Measurements from ENCODE around the gene MAPK11.

MAPK11 gene

DNA sequence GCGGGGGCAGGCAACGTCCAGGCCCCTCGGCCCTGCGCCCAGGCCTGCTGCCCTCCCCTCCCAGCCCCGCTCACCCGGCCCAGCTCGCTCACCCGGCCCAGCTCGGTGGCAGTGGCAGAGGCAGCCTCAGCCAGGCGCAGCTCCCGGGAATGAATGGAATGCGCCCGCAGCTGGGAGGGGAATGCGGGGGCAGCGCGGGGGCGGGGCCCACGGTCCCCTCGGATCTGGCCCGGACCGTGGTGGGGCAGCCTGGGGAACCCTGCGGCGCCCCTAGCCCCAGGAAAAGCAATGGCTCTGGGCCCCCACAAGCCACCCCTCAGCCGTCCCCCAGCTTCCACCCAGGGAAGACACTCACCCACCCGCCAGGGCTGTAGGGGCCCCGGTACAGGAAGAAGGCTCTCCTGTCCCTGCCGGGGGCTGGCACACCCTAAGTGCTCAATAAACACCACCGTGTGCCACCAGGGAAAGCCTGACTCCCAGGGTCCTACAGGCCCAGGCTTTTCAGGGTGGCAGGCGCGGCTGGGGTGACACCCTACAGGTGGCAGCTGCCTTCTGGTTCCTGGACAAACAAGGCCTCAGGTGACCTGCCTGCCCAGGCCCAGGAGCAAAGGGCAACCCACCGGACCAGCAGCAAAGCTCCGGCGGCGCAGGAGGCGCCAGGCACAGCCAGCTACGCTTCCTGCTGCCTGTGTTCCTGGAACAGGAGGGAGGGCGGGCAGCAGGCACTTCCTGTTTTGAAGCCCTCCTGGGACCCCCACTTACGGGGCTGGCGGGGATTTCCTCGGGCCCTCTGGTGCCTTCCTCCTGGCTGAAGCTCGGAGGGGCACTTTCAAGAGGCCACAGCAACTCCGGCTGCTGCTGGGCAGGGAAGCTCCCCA is 23.5 kb upstream of the MAPK11 start:
- no peak for DNase-seq (ENCODE audit: low read depth)

GRCh38 chr22:50292643-50293440 is 22.7 kb upstream of the MAPK11 start:
- DNase-seq (ENCODE audit: low read depth), result no peak

GRCh38 chr22:50289942-50290630 is 19.9 kb upstream of the MAPK11 start:
- DNase-seq (ENCODE audit: low read depth), result no peak

GRCh38 chr22:50289151-50289941 is 19.2 kb upstream of the MAPK11 start:
- no peak for DNase-seq (ENCODE audit: low read depth)

DNA sequence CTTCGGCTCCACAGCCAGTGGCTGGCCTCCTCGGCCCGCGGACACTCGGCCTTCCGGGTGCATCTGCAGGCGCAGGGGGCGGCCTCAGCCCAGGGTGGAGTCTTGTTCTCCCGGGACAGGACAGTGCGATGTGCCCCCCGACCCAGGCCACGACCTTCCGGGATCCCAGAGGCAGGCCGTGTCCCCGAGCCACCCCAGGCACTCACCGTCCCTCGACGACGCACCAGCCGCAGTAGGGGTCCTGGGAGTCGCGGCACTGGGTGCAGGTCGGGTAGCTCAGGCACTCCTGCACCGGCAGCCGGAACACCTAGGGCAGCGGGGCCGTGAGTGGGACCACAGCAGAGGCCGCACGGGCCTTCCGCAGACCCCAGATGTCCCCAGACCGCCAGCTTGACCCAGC is 17.6 kb upstream of the MAPK11 start:
- no peak for DNase-seq (ENCODE audit: low read depth)

GRCh38 chr22:50286701-50287318 is 16.6 kb upstream of the MAPK11 start:
- no peak for DNase-seq (ENCODE audit: low read depth)

- DNase-seq (ENCODE audit: low read depth), result no peak
Measured at GRCh38 chr22:50286275-50286674, 16.1 kb upstream of the MAPK11 start.

DNA sequence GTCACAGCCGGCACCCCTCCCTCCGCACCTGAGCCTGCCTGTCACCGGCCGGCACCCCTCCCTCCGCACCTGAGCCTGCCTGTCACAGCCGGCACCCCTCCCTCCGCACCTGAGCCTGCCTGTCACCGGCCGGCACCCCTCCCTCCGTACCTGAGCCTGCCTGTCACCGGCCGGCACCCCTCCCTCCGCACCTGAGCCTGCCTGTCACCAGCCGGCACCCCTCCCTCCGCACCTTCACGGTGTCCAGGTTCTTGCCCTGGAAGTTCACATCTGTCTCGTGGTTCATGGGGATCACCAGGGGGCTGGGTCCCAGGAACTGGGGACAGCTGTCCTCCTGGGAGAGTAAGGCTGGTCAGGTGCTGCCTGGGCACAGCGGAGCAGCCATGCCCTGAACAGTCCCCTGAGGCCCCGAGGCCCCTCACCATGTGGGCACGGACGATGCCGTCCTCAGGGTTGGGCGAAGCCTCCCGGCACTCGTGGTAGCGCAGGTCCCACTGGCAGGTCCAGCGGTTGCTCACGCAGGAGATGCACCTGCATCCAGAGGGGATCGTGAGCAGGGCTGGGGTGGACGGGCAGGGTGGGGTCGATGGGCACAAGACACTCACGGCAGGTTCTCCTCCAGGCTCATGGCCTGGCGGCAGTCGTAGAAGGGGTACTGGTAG is 15.5 kb upstream of the MAPK11 start:
- DNase-seq (ENCODE audit: low read depth), result no peak

DNA sequence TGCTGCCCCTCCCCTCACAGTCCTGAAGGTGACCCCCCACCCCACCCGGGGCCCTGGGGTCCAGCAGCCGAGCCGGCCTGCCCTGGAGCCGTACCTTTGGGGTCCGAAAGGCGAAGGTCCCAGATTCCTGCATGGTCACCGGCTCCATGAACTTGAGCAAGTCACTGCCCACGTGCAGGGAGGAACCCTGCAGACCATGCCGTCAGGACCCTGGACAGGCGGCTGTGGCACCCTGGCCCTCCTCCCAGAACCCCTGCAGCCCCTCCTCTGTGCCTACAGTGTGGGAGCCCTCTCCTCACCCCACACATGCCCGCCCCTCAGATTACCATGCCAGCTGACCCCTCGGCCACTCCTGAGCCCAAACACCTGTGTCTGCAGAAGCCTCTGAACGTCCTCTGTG is 14.3 kb upstream of the MAPK11 start:
- DNase-seq (ENCODE audit: low read depth), result no peak

GRCh38 chr22:50283821-50284220 is 13.6 kb upstream of the MAPK11 start:
- DNase-seq (ENCODE audit: low read depth), result no peak

DNA sequence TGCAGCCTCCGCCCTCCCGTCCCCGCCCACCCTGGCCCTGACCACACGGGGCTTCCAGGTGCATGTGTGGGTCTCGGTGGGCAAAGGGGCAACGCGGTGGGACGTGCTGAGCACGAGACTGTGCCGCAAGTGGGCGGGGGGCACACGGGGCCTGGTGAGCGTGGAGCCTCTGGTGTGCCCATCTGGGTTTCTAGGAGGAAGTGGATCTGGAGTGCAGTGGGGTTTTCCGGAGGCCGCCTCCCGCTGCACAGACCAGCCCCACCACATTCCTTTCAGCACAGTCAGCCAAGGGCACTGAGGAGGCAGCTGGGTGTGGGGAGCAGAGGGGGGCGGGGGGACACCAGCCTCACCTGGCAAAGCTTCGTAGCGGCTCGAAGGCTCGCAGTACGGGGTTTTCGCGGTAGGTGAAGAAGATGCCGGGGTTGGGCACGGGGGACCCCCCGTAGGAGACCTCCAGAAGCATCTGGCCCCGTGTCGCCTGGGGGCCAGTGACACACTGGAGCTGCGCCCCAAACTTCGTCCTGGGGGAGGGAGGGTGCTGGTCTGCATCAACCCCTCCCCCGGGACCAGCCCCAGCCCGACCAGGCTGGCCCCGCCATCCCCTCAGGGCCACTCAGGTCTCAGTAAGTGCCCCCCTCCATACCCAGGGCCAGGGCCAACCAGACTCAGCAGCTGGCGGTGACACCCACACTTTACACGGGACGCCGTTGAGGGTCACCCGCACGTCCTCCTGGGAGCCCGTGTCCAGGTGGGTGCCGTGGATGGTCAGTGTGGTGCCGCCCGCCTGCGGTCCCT is 12.4 kb upstream of the MAPK11 start:
- no peak for DNase-seq (ENCODE audit: low read depth)

DNA sequence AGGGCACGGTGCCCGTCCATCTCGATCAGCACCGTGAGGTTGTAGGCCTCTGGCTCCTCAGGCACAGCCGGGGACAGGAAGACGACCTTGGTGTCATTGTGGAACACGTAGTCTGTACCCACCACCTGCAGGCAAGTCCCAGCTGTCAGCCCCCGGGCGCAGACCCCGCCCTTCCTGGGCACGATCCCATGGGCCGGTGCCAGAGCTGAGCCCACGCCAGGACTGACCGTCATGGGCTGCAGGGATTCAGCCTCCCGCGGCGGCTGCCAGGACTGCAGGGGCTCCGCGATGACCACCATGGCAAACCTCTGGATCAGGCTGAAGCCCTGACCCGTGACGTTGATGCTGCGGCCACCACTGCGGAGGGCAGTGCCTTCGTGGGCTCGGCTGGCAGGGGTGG is 11.8 kb upstream of the MAPK11 start:
- no peak for DNase-seq (ENCODE audit: low read depth)

- no peak for DNase-seq (ENCODE audit: low read depth)
Measured at GRCh38 chr22:50281384-50281760, 11.2 kb upstream of the MAPK11 start.

DNA sequence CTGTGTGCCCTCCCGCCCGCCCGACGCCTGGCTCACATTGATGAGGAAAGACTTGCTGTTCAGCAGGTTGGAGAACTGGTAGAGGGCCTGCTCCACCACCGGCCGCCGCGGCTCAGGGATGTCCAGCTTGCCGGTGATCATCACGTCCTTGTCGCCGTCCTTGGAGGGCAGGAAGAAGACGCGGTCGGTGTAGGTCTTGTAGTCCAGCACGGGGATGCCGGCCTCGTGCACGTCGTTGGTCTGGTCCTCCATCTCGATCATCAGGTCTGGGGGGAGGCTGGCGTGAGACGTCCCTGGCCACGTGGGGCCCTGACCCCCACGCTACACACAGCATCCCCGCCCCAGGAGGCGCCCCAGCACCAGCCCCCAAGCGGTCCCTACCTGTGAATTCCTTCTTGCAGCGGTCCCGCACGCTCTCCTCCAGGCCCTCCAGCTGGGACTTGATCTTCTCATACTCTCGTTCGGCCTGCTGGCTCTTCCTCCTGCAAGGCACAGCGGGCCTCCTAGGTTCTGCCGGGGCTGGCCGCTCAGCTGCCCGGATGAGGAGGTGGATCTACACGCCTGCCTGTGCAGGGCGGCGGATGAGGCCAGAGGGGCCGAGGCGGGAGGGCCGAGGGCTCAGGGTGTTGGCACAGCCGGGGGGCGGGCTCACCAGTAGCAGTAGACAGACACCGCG is 10.7 kb upstream of the MAPK11 start:
- DNase-seq (ENCODE audit: low read depth), result no peak

DNA sequence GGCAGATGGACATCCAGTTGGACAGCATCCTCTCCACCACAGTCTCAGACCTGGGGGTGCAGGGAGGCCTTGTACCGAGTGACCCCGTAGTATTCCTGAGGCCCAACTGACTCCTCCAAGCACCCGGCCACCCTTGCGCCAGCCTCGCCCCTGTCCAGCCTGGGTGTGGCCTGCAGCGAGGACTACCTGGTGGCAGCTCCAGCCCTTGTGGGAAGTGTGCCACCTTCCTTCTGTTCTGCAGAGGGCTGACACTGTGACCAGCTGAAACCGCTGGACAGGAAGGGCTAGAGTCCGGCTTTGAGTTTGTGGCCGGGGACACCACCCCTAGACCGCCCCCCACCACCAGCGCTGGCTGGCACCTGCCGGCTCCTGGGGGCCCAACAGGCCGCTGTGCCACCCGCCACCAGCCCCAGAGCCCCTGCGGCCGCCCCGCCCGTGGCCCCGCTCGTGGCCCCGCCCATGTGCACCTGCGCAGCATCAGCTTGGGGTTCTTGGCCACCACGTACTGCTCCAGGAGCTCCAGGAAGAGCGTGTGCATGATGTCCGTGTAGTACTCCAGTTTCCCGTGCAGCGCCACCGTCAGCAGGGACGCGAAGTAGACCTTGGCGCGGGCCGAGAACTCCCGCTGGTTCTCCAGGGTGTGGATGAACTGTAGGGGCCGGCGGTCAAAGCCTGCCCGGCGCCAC is 10.0 kb upstream of the MAPK11 start:
- DNase-seq (ENCODE audit: low read depth), result no peak

DNA sequence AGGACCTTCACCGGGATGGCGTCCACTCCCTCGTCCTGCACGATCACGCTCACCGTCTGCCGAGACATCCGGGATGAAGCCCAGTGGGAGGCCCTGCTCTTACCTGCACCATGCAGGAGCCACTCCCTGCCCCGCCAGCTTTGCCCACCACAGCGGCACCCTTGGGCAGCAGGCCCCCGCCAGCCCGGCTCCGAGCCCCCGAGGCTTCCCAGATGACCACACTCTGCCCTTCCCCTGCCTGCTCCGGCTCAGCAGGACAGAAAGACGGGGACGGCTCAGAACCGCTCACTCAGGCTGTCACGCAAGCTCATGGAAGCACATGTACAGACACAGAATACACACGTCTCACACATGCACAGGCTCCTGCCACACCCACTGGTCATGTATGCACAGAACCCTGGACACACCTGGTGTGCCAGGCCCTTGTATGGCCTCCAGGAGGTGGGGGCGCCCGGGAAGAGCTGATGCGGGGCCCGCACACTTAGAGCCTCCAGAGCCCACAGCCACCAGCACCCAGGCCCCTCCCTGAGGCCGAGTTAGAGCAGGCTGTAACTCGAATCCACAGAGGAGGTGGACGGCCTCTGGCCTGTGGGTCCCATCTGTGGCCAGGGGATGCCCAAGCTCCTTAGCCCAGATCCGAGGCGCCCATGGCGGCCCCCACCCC is 8.9 kb upstream of the MAPK11 start:
- no peak for DNase-seq (ENCODE audit: low read depth)

DNA sequence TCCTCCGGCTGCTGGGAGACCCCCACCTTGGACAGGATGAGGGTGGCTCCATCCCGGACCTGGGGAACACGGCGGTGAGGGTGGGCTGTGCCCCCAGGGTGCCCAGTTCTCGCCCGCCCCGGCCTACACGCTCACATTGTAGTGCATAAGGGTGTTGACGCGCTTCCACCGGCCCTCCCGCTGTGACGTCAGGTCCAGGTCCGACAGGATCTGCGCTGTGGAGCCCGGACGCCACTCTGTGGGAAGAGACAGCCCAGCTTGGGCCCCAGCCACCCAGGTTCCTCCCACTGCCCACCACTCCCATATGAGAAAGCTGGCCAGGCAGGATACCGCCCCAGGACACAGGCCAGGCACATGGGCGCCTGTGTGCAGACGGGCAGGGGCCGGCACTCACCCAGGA is 8.3 kb upstream of the MAPK11 start:
- DNase-seq (ENCODE audit: low read depth), result no peak

DNA sequence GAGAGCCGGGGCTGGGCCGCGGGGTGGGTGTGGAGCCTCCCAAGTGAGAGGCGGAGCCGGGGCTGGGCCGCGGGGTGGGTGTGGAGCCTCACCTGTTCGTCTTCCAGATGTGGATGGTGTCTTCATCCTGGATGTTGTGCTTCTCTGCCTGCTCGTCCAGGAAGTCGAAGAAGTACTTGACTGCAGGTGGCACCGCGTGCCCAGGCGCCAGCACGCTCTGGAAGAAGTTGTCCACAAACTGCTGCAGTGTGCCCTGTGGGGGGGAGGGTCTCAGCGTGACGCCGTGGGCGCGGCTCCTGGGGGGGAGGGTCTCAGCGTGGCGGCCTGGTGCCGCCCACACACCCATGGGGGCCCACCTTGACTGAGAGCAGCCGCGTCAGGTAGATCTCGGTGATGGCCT is 7.6 kb upstream of the MAPK11 start:
- no peak for DNase-seq (ENCODE audit: low read depth)
